ENCODE data around the gene HDAC4.

Gene HDAC4

DNA sequence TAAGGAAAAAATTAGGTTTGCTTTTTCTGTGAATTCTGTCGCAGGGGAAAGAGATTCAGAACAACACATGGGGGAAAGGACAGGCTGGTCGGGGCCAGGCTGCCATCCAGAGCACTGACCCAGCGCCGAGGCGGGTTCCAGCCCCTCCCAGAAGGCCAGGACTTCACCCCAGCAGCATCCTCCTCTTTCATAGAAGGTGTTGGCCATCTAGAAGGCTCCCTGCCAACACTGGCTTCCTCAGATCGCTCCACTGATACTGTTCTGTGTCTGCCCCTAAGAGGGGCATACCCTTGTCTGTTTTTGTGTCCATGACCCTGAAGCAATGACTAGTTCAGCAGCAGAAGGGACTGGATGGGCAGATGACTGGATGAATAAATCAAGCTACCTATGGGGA is 144.5 kb downstream of the HDAC4 start:
- Mint-ChIP-seq H3K4me3 (no peak overlapping the region), H3K27me3 (peaks cover 48 to 57% of the 10 kb centered on the region in 2 donors), H3K36me3 (peaks cover 12 to 24% of the 10 kb centered on the region in 2 donors), H3K4me1 (peaks cover 60 to 82% of the 10 kb centered on the region in 2 donors), H3K9me3 (peaks cover 11% of the 10 kb centered on the region in 2 donors), H3K27ac (no peak overlapping the region)
- ATAC-seq (replicated peaks) (no peak), DNase-seq (no peak)

DNA sequence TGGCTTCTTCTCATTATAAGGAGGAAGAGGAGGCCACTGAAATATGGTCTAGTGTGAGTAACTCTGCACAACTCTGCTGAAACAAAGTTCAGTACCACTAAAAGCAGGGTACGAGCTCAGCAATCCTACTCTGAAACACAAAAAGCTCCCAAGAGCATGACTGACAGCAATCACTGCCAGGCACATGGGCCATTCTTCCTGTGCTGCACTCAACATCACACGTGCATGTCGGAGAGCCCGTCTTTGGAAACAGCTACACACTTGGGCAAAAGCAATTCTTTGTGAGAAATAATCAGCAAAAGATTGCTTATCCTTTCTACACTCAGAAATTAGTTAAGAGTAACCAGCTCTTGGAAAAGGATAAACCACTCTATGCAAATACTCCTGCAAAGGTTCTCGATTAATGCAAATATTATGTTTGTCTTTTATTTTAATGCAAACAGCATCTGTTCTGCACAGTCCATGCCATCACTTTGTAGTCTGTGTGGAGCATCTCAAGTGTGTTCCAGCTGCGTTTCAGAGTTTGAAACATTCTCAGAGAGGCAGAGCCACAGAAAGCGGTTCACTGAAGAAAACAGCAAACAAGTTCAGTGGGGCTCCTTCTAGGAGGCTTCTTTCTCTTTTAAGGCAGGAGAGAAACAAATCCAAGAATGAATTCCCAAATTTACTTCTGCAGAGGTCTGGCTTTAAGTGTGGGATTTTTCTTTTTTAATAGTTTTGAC is 145.0 kb downstream of the HDAC4 start:
- Mint-ChIP-seq H3K36me3 (peaks cover 12 to 24% of the 10 kb centered on the region in 2 donors), H3K27ac (no peak overlapping the region), H3K27me3 (peaks cover 43 to 53% of the 10 kb centered on the region in 2 donors), H3K4me3 (no peak overlapping the region), H3K9me3 (peaks cover 11% of the 10 kb centered on the region in 2 donors), H3K4me1 (peaks cover 60 to 78% of the 10 kb centered on the region in 2 donors)
- DNase-seq, result no peak
- ATAC-seq (replicated peaks), result no peak

DNA sequence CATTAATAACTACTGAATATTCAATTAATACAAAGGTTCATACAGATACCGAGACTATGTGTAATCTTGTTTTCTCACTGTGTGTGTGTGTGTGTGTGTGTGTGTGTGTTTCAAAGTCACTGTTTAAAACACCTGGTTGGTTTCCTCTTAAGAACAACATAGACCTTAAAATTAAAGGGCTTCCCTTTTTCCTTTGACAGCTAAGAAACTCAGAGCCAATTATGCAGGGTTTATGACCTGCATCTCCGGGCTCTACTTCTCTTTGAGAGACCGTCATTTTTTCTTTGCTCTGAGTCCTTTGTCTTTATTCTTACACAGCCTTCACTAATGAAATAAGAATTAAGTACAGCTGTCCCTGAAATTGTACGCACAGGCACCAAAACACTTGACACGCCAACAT is 145.6 kb downstream of the HDAC4 start:
- DNase-seq (no peak), ATAC-seq (replicated peaks) (peak; percentile 50 to 69)
- peaks cover 56 to 73% of the 10 kb centered on the region in 2 donors for H3K4me1 Mint-ChIP-seq
- no peak overlapping the region for H3K27ac Mint-ChIP-seq
- peaks cover 13 to 24% of the 10 kb centered on the region in 2 donors for H3K36me3 Mint-ChIP-seq
- peaks cover 45 to 50% of the 10 kb centered on the region in 2 donors for H3K27me3 Mint-ChIP-seq
- H3K9me3 Mint-ChIP-seq, result peaks cover 11% of the 10 kb centered on the region in 2 donors
- H3K4me3 Mint-ChIP-seq, result no peak overlapping the region

DNA sequence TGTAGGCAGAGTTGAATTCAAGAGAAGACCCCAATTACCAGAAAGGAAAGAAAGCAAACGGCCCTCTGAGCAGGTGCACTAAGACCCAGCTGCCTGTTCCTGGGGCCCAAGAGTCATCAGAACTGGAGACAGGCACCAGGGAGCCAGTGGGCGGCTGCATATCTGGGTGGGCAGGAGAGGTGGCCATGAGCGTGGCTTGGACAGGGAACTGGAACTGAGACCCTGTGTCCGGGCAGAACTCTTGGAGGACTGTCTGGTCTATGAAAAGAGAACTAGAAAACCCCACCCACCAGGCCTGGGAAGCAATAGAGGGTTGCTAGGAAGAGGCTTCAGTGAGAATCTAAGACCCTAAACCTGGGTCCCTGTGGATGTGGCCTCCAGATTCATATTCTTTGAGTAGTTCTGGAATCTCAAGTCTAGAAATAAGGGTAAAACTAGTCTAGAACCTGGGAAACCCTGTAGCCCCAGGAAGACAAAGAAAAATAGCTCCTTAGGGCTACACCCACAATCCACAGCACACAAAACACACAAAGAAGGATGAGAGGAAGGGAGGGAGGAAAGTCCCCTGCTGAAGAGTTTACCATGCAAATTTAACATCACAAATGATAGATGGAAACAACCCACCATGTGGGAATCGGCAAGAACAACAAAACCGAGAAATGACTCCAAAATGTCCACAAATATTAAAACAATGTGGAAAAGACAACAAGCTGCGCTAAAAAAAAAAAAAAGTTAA is 147.0 kb downstream of the HDAC4 start:
- Mint-ChIP-seq H3K9me3 (peaks cover 11% of the 10 kb centered on the region in 2 donors), H3K36me3 (peaks cover 18 to 37% of the 10 kb centered on the region in 2 donors), H3K4me1 (peaks cover 44 to 65% of the 10 kb centered on the region in 2 donors), H3K27me3 (peaks cover 57 to 63% of the 10 kb centered on the region in 2 donors), H3K4me3 (peak overlapping the region; percentile 80), H3K27ac (peak overlapping the region; percentile 82)
- DNase-seq (no peak), ATAC-seq (replicated peaks) (peak; percentile 26 to 43)

DNA sequence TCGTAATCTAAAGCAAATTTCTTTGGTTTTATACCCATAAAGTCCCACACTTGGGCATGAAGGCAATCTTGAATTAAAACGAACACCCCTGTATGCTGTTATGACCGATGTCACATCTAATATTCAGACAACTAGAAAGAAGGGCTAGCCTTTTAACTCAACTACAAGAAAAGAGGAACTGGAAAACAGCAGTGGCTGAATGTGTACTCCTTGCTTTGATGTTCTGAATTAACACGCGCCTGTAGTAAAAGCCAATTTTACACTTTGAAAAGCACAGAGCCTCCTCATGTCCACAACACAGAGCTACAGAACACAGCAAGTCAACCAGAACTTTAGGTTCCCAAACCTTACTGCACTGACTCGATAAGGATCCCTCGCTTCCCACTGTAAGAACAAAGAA is 147.6 kb downstream of the HDAC4 start:
- Mint-ChIP-seq H3K27ac (peak overlapping the region; percentile 82), H3K4me1 (peaks cover 40 to 59% of the 10 kb centered on the region in 2 donors), H3K36me3 (peaks cover 18 to 33% of the 10 kb centered on the region in 2 donors), H3K27me3 (peaks cover 53 to 65% of the 10 kb centered on the region in 2 donors), H3K9me3 (peaks cover 8 to 11% of the 10 kb centered on the region in 2 donors), H3K4me3 (peak overlapping the region; percentile 80)
- DNase-seq (no peak), ATAC-seq (replicated peaks) (peak; percentile 91)

DNA sequence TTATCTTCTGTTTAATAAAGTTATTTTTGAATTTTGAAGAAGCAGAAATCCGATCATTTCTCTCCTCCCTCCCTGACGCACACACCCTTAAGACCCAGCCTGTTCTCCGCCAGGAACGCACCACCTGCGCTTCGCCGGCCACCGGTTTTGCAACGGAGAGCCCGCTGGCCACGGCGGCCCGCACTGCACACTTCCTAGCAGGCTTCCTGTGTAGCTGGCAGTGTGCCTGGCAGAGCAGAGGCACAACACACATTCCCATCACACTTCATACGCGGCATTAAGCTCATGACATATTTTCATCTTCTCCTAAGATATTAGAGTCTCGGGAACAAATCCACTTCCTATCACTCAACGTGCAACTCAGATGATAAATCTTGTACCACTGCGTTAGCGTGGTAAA is 148.0 kb downstream of the HDAC4 start:
- peaks cover 40 to 55% of the 10 kb centered on the region in 2 donors for H3K4me1 Mint-ChIP-seq
- H3K36me3 Mint-ChIP-seq, result peaks cover 15 to 28% of the 10 kb centered on the region in 2 donors
- no peak for DNase-seq
- peak overlapping the region; percentile 82 for H3K27ac Mint-ChIP-seq
- peaks cover 50 to 63% of the 10 kb centered on the region in 2 donors for H3K27me3 Mint-ChIP-seq
- H3K9me3 Mint-ChIP-seq, result peaks cover 5 to 8% of the 10 kb centered on the region in 2 donors
- ATAC-seq (replicated peaks), result peak; percentile 31 to 34
- H3K4me3 Mint-ChIP-seq, result peak overlapping the region; percentile 80

DNA sequence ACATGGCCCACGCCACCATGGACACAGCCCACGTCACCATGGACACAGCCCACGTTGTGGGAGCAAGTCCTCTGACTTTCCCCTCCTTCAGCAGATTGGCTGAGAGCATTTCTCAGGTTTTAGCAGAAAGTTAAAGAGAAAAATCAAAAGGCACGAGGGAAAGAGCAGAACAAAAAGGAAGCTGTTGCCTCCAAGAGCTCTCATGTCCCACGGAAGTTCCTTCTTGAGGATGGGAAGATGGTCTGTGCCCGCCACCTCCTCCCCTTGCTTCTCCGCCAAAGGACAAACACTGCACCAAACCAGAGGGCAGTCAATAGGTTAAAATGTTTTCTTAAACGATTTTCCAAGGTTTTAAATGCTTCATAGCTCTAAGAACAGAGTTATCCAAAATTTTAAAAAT is 148.4 kb downstream of the HDAC4 start:
- H3K4me1 Mint-ChIP-seq, result peaks cover 37 to 55% of the 10 kb centered on the region in 2 donors
- H3K27me3 Mint-ChIP-seq, result peaks cover 46 to 62% of the 10 kb centered on the region in 2 donors
- ATAC-seq (replicated peaks), result no peak
- no peak for DNase-seq
- H3K9me3 Mint-ChIP-seq, result peaks cover 1 to 4% of the 10 kb centered on the region in 2 donors
- peaks cover 11 to 25% of the 10 kb centered on the region in 2 donors for H3K36me3 Mint-ChIP-seq
- no peak overlapping the region for H3K4me3 Mint-ChIP-seq
- no peak overlapping the region for H3K27ac Mint-ChIP-seq

DNA sequence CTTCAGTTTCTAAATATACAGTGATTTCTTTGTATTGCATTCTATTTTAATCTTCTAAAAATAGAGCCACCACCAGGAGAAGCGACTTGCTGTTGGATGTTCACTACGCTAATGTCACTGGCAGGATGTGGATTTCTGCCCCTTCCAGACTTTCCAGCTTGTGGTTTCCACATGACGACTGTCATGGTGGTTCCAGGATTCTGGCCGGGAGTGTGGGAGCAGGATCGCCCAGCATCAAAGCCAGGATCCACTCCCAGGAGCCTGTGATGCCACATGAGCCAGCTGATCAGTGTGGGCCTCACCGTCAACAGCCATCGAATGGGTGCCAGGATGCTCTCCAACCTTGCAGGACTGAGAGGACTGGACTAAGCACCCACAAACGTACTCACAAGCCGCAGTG is 148.8 kb downstream of the HDAC4 start:
- DNase-seq (no peak), ATAC-seq (replicated peaks) (no peak)
- peaks cover 7 to 24% of the 10 kb centered on the region in 2 donors for H3K36me3 Mint-ChIP-seq
- H3K4me1 Mint-ChIP-seq, result peaks cover 35 to 55% of the 10 kb centered on the region in 2 donors
- H3K9me3 Mint-ChIP-seq, result peaks cover 0 to under 1% of the 10 kb centered on the region in 2 donors
- no peak overlapping the region for H3K4me3 Mint-ChIP-seq
- no peak overlapping the region for H3K27ac Mint-ChIP-seq
- H3K27me3 Mint-ChIP-seq, result peaks cover 44 to 64% of the 10 kb centered on the region in 2 donors

DNA sequence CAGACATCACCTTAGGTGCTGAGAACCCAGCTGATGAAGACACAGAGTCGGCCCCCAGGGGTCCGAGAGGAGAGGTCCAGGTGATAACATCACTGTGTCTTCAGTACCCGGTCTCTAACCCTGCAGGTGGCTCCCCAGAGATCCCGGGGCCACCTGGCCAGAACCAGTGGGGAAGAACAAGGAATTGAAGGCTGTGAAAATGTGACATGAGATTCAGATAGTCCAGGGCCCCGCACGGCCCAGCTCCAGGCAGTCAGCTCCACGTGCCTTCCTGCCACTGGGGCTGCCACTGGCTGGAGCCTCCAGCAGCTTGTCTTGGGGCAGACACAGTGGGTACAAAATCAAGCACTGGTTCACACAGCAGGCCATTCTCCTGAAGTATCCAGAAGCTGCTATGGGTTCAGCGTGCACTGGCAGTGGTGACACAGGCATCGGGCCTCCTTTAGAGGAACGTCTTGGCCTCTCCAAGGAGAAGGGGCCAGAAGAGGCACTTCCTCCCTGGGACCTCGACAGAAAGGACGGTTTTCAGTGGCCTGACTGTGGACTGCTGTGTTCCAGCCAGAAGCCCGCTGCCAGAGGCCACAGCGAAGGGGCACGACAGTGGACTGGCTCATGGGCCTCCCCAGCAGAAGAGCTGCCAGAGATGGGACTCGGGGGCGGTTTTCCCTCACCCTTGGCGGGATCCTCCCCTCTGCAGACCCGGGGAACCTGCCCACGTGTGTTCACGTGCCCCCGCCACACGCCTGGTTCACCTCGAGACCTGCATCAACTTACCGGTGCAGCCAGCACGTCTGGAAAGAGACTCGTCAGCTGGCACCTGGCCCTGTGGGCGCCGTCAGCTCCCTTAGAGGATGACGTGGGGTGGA is 150.4 kb downstream of the HDAC4 start:
- no peak for ATAC-seq (replicated peaks)
- no peaks in the 10 kb centered on the region for H3K9me3 Mint-ChIP-seq
- H3K36me3 Mint-ChIP-seq, result peaks cover 9 to 27% of the 10 kb centered on the region in 2 donors
- H3K27ac Mint-ChIP-seq, result no peak overlapping the region
- no peak overlapping the region for H3K4me3 Mint-ChIP-seq
- H3K4me1 Mint-ChIP-seq, result peaks cover 33 to 66% of the 10 kb centered on the region in 2 donors
- no peak for DNase-seq
- H3K27me3 Mint-ChIP-seq, result peaks cover 45 to 62% of the 10 kb centered on the region in 2 donors

DNA sequence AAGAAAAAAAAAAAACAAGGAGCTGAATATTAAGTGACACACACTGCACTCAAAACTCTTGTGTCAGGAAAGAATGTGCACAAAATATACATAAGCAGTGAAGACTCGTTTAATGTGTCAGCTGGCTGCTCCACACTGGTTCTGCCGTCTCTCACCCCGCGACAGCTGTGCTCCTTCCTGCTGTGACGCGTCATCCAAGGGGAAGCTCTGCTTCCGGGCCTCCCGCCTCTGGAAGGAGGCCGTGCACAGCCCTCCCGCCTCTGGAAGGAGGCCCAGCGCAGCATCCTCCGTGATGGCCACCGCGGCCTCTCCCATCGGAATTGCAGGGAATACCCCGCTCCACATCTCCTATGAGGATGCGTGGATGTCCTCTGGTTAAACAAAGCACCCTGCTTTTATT is 151.0 kb downstream of the HDAC4 start:
- ATAC-seq (replicated peaks) (no peak), DNase-seq (no peak)
- Mint-ChIP-seq H3K27me3 (peaks cover 48 to 66% of the 10 kb centered on the region in 2 donors), H3K4me3 (no peak overlapping the region), H3K4me1 (peaks cover 26 to 62% of the 10 kb centered on the region in 2 donors), H3K27ac (no peak overlapping the region), H3K36me3 (peaks cover 9 to 27% of the 10 kb centered on the region in 2 donors), H3K9me3 (no peaks in the 10 kb centered on the region)

DNA sequence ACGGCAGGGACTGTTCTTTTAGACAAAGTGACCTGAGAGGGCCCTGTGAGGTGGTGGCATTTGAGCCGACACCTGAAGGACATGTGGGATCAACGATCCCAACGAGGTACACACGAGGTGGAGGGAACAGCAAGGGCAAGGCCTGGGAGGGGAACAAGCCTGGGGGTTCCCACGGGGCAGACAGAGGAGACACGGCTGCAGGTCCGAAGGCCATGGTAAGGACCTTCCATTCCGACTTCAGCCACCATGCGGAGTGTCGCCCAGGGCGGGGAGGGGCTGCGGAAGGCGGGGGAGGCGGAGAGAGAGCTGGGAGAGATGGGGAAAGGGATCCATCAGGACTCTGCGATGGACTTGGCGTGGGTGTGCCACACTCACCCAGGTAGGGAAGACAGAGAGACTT is 151.8 kb downstream of the HDAC4 start:
- H3K4me1 Mint-ChIP-seq, result peaks cover 21 to 59% of the 10 kb centered on the region in 2 donors
- peaks cover 9 to 27% of the 10 kb centered on the region in 2 donors for H3K36me3 Mint-ChIP-seq
- H3K27ac Mint-ChIP-seq, result no peak overlapping the region
- no peaks in the 10 kb centered on the region for H3K9me3 Mint-ChIP-seq
- no peak overlapping the region for H3K4me3 Mint-ChIP-seq
- no peak for ATAC-seq (replicated peaks)
- H3K27me3 Mint-ChIP-seq, result peaks cover 40 to 64% of the 10 kb centered on the region in 2 donors
- no peak for DNase-seq

DNA sequence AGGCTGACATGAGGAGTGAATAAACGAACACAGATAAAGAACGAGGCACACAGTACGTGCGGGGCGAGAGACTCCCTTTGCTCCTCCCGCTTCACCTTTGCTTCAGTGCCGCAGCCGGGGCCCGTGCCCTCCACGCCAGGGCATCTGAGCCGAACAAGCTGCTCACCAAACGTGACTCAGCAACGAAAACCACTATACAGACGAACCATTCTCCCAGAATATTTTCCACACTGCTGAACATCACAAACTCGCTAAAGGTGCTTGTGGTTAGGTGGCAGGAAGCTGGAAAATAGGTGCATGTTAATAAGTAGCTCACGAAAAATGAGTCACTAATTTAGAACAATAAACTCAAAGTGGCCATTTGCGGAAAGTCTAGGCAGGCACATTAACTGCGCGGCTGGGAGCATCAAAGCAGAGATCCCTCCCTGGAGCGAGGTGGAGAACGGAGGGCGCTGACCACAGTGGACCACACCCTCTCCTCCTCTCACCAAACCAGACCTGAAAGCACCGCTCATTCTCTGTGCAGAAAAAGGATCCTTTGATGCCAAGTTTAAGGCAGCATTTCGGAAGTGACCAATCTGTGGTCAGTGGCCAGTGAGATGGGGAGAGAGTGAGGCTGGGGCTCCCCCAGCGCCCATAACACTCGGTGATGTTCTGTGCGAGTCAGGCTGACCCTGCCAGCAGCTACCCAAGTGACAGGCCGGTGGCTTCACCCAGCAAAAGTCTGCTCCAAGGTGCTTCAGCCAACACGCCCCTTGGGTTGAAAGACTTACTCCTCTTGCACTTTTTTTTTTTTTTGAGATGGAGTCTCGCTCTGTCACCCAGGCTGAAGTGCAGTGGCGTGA is 153.2 kb downstream of the HDAC4 start:
- peaks cover 28 to 56% of the 10 kb centered on the region in 2 donors for H3K27me3 Mint-ChIP-seq
- H3K27ac Mint-ChIP-seq, result no peak overlapping the region
- H3K4me3 Mint-ChIP-seq, result no peak overlapping the region
- H3K36me3 Mint-ChIP-seq, result peaks cover 7 to 22% of the 10 kb centered on the region in 2 donors
- H3K4me1 Mint-ChIP-seq, result peaks cover 7 to 51% of the 10 kb centered on the region in 2 donors
- H3K9me3 Mint-ChIP-seq, result no peaks in the 10 kb centered on the region
- DNase-seq (no peak), ATAC-seq (replicated peaks) (no peak)

DNA sequence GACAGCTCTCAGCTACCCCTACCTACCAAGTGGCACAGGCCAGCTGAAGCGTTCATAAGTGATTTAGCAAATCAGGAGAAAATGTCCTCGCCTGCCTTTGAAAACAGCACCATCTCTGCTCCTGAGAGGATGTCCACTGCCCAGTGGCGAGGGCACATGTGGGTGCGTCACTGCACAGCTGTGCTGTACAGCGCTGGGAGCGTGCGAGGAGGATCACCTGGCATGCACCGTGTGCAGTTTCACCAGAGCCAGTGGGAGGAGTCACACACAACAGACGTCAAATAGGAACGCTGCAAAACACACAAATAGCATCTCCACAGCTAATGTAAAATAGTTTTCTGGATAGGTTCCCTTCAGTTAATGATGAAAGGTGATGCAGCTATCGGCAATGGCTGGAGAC is 154.1 kb downstream of the HDAC4 start:
- DNase-seq (no peak), ATAC-seq (replicated peaks) (no peak)
- H3K4me1 Mint-ChIP-seq, result peaks cover 7 to 43% of the 10 kb centered on the region in 2 donors
- peaks cover 7 to 22% of the 10 kb centered on the region in 2 donors for H3K36me3 Mint-ChIP-seq
- no peak overlapping the region for H3K27ac Mint-ChIP-seq
- no peaks in the 10 kb centered on the region for H3K9me3 Mint-ChIP-seq
- no peak overlapping the region for H3K4me3 Mint-ChIP-seq
- peaks cover 26 to 57% of the 10 kb centered on the region in 2 donors for H3K27me3 Mint-ChIP-seq

All from stimulated activated naive B cell treated with anti-CD40 and anti-IgM and Interleukin-4, amounts not matched to agents 10 μg/mL and 1 μg/mL and 100 μg/mL, for 72 hours (primary cell).